Measurements from ENCODE around the gene CDHR3. TPM values are rescaled to one million over a fixed set of nuclear protein-coding genes. Genes with fewer than 3 reads are reported as not detected.

Gene CDHR3
- polyA plus RNA-seq, 3 donors, result 0.16 TPM; not detected in 2

DNA sequence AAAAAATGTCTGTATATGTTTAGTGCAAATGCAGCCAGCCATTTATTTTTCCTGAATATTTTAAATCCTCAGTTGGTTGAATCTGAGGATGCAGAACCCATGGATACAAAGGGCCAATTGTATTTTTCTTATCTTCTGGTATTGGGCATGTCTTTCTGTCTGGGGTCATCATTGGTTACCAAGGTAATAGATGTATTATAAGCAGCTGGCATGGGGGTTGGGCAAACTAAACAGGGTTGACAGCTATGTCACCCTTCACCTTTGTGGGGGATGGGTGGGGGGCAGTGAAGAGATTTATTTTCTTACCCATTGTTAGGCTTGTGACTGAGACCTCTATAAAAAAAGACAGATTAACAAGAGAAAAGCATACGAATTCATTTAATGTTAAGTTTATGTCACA lies 38.8 kb downstream of the CDHR3 start:
- WGBS (ENCODE audit: insufficient coverage), result no CpG with 5 or more reads among the region's 1 CpG
- H3K9me3 ChIP-seq (replicated peaks in 1 of 2; ENCODE audit: control insufficient read depth in 1 of 2, insufficient read depth in 1 of 2, low read length in 2 of 2), result peaks cover 2 to 4% of the 10 kb centered on the region in 2 donors
- no peak overlapping the region for H3K27ac ChIP-seq (ENCODE audit: low read depth in 1 of 2, low read length in 2 of 2)
- Mint-ChIP-seq H3K4me1 (no peaks in the 10 kb centered on the region), H3K9me3 (peaks cover 0 to 12% (median 5%) of the 10 kb centered on the region in 7 donors), H3K27ac (no peak overlapping the region), H3K36me3 (no peaks in the 10 kb centered on the region), H3K27me3 (ENCODE audit: low read depth in 3 of 3) (peaks cover 5 to 13% (median 13%) of the 10 kb centered on the region in 3 donors), H3K4me3 (no peak overlapping the region)
- H3K4me3 ChIP-seq (replicated peaks in 1 of 3; ENCODE audit: low read depth in 2 of 3, low read length in 3 of 3), result no peak overlapping the region
- no peaks in the 10 kb centered on the region for H3K79me2 ChIP-seq (ENCODE audit: insufficient read depth, low read length)
- TF ChIP-seq, protein P1, sequence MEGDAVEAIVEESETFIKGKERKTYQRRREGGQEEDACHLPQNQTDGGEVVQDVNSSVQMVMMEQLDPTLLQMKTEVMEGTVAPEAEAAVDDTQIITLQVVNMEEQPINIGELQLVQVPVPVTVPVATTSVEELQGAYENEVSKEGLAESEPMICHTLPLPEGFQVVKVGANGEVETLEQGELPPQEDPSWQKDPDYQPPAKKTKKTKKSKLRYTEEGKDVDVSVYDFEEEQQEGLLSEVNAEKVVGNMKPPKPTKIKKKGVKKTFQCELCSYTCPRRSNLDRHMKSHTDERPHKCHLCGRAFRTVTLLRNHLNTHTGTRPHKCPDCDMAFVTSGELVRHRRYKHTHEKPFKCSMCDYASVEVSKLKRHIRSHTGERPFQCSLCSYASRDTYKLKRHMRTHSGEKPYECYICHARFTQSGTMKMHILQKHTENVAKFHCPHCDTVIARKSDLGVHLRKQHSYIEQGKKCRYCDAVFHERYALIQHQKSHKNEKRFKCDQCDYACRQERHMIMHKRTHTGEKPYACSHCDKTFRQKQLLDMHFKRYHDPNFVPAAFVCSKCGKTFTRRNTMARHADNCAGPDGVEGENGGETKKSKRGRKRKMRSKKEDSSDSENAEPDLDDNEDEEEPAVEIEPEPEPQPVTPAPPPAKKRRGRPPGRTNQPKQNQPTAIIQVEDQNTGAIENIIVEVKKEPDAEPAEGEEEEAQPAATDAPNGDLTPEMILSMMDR (IDR thresholded peaks at IDR 0.05), result no peak
- H2AFZ ChIP-seq (ENCODE audit: insufficient read depth, low read depth, low read length, poor library complexity, severe bottlenecking), result no peak overlapping the region
- intact Hi-C loops (cut with micrococcal nuclease), result loop anchor here (10.0 kb wide), 2 partner anchors 237 to 347 kb away; no protein-coding TSS in a partner anchor
- no peaks in the 10 kb centered on the region for H3K27me3 ChIP-seq (ENCODE audit: control insufficient read depth in 2 of 2, insufficient read depth in 2 of 2, low read length in 2 of 2)
- DNase-seq, result no peak
- H3K4me2 ChIP-seq (replicated peaks; ENCODE audit: extremely low read depth, low read length, poor library complexity, severe bottlenecking), result no peak overlapping the region
- H3K9ac ChIP-seq (ENCODE audit: insufficient read depth, low read length, poor library complexity, severe bottlenecking), result no peak overlapping the region
- H3K36me3 ChIP-seq (replicated peaks in 1 of 2; ENCODE audit: control insufficient read depth in 1 of 2, insufficient read depth in 2 of 2, low read length in 2 of 2), result no peaks in the 10 kb centered on the region
- no peaks in the 10 kb centered on the region for H4K20me1 ChIP-seq (ENCODE audit: insufficient read depth, low read length)
- no peaks in the 10 kb centered on the region for H3K4me1 ChIP-seq (ENCODE audit: control insufficient read depth in 1 of 2, insufficient read depth in 2 of 2, low read length in 2 of 2)

DNA sequence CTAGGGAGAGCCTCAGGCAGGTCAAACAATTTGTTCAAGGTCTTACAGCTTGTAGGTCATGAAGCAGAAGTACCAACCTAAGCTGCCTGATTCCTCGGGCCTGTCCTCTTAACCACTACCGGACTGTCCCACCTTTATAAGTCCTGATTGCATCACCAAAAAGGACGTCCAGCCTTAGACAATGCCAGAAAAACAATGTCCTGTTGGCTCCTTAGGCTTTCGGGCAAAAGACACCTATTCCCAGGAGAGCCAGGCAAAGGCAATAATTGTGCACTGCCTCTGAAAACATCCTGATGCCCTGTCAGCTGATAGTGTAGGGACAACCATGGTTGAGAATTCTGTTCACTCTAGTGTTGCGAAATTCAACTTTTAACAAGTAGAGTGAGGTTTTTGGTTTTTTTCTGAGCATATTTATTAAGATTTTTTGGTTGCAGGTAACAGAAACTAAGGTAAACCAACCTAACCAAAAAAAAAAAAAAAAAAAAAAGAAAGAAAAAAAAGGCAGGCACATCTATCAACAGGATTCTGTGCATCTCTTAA lies 40.5 kb downstream of the CDHR3 start:
- H3K27me3 ChIP-seq (ENCODE audit: control insufficient read depth in 2 of 2, insufficient read depth in 2 of 2, low read length in 2 of 2), result no peaks in the 10 kb centered on the region

More for the DNA sequence above, 40.5 kb downstream of the CDHR3 start:
- WGBS (ENCODE audit: insufficient coverage), result 81% methylated on average over 4 of the region's 5 CpGs
- no peak overlapping the region for H3K27ac Mint-ChIP-seq
- peaks cover 5 to 14% (median 13%) of the 10 kb centered on the region in 3 donors for H3K27me3 Mint-ChIP-seq (ENCODE audit: low read depth in 3 of 3)
- no peaks in the 10 kb centered on the region for H3K36me3 ChIP-seq (replicated peaks in 1 of 2; ENCODE audit: control insufficient read depth in 1 of 2, insufficient read depth in 2 of 2, low read length in 2 of 2)
- H3K36me3 Mint-ChIP-seq, result no peaks in the 10 kb centered on the region
- H3K4me3 Mint-ChIP-seq, result no peak overlapping the region
- H3K27ac ChIP-seq (ENCODE audit: low read depth in 1 of 2, low read length in 2 of 2), result no peak overlapping the region
- H3K9me3 ChIP-seq (replicated peaks in 1 of 2; ENCODE audit: control insufficient read depth in 1 of 2, insufficient read depth in 1 of 2, low read length in 2 of 2), result peaks cover 4% of the 10 kb centered on the region in 2 donors
- H2AFZ ChIP-seq (ENCODE audit: insufficient read depth, low read depth, low read length, poor library complexity, severe bottlenecking), result no peak overlapping the region
- no peak for DNase-seq
- H3K4me3 ChIP-seq (replicated peaks in 1 of 3; ENCODE audit: low read depth in 2 of 3, low read length in 3 of 3), result no peak overlapping the region
- TF ChIP-seq, protein P1 (IDR thresholded peaks at IDR 0.05), result no peak
- no peaks in the 10 kb centered on the region for H3K79me2 ChIP-seq (ENCODE audit: insufficient read depth, low read length)
- no peak overlapping the region for H3K9ac ChIP-seq (ENCODE audit: insufficient read depth, low read length, poor library complexity, severe bottlenecking)
- intact Hi-C loops (cut with micrococcal nuclease), result loop anchor here (10.0 kb wide), 2 partner anchors 239 to 349 kb away; no protein-coding TSS in a partner anchor
- H4K20me1 ChIP-seq (ENCODE audit: insufficient read depth, low read length), result no peaks in the 10 kb centered on the region
- H3K4me1 Mint-ChIP-seq, result no peaks in the 10 kb centered on the region
- H3K4me1 ChIP-seq (ENCODE audit: control insufficient read depth in 1 of 2, insufficient read depth in 2 of 2, low read length in 2 of 2), result no peaks in the 10 kb centered on the region
- H3K4me2 ChIP-seq (replicated peaks; ENCODE audit: extremely low read depth, low read length, poor library complexity, severe bottlenecking), result no peak overlapping the region
- peaks cover 5 to 26% (median 13%) of the 10 kb centered on the region in 7 donors for H3K9me3 Mint-ChIP-seq

Data from CD14-positive monocyte (primary cell).